H9 (cell line): ENCODE measurements around the gene APBA2. TPM values are rescaled to one million over a fixed set of nuclear protein-coding genes. Genes with fewer than 3 reads are reported as not detected.

Experiments
- DNase-seq: peaks from one replicate; pipeline ENCODE4 v3.0.0-alpha.2; 2017
- H2AFZ ChIP-seq: one replicate; pipeline ENCODE4 v1.6.1; 2013; ENCODE audit warnings: mild to moderate bottlenecking, low read length, control low read depth, moderate library complexity
- H2AK5ac ChIP-seq: 2 replicates; pipeline ENCODE4 v1.6.1; 2013; ENCODE audit warnings: low read length, control low read depth, mixed read lengths; ENCODE audit not compliant: insufficient read length
- H2BK120ac ChIP-seq: one replicate; pipeline ENCODE4 v1.6.1; 2013; ENCODE audit warnings: low read depth, mild to moderate bottlenecking, low read length, control low read depth, inconsistent platforms; ENCODE audit not compliant: poor library complexity, severe bottlenecking
- H2BK12ac ChIP-seq: 2 replicates; pipeline ENCODE4 v1.6.1; 2013; ENCODE audit warnings: low read length, control low read depth, mixed read lengths, low read depth; ENCODE audit not compliant: insufficient read length
- H2BK15ac ChIP-seq: 2 replicates; pipeline ENCODE4 v1.6.1; 2013; ENCODE audit warnings: low read depth, low read length, control low read depth
- H2BK20ac ChIP-seq: one replicate; pipeline ENCODE4 v1.6.1; 2013; ENCODE audit warnings: low read depth, mild to moderate bottlenecking, low read length, control low read depth, inconsistent platforms; ENCODE audit not compliant: poor library complexity, severe bottlenecking
- H2BK5ac ChIP-seq: 2 replicates; pipeline ENCODE4 v1.6.1; 2013; ENCODE audit warnings: low read length, control low read depth, mixed read lengths; ENCODE audit not compliant: insufficient read length
- H3K14ac ChIP-seq: 2 replicates; pipeline ENCODE4 v1.6.1; 2013; ENCODE audit warnings: low read length, control low read depth; ENCODE audit not compliant: insufficient read depth
- H3K18ac ChIP-seq: 2 replicates; pipeline ENCODE4 v1.6.1; 2013; ENCODE audit warnings: low read depth, mild to moderate bottlenecking, mixed read lengths, low read length, control low read depth; ENCODE audit not compliant: insufficient read length
- H3K23ac ChIP-seq: 2 replicates; pipeline ENCODE4 v1.6.1; 2013; ENCODE audit warnings: low read length, control low read depth, mixed read lengths, low read depth; ENCODE audit not compliant: insufficient read length
- H3K23me2 ChIP-seq: 2 replicates; pipeline ENCODE4 v1.6.1; 2013; ENCODE audit warnings: low read depth, mild to moderate bottlenecking, mixed read lengths, low read length, control low read depth; ENCODE audit not compliant: insufficient read length, poor library complexity, severe bottlenecking
- H3K27ac ChIP-seq: 2 replicates; pipeline ENCODE4 v1.5.1; 2013; ENCODE audit warnings: low read length, control low read depth, mixed read lengths, low read depth; ENCODE audit not compliant: insufficient read length
- H3K27me3 ChIP-seq: 2 replicates; pipeline ENCODE4 v1.6.1; 2013; ENCODE audit warnings: low read length, control low read depth, inconsistent platforms; ENCODE audit not compliant: insufficient read depth
- H3K4ac ChIP-seq: 2 replicates; pipeline ENCODE4 v1.6.1; 2013; ENCODE audit warnings: low read depth, mild to moderate bottlenecking, control low read depth, inconsistent platforms, low read length, moderate library complexity
- H3K4me1 ChIP-seq: 2 replicates; pipeline ENCODE4 v1.6.1; 2013; ENCODE audit warnings: low read length, control low read depth, inconsistent platforms; ENCODE audit not compliant: insufficient read depth
- H3K4me2 ChIP-seq: 2 replicates; pipeline ENCODE4 v1.6.1; 2013; ENCODE audit warnings: low read length, control low read depth, mixed read lengths; ENCODE audit not compliant: insufficient read length, insufficient read depth
- H3K56ac ChIP-seq: 2 replicates; pipeline ENCODE4 v1.6.1; 2013; ENCODE audit warnings: low read depth, mild to moderate bottlenecking, mixed read lengths, low read length, control low read depth; ENCODE audit not compliant: insufficient read length
- H3K79me1 ChIP-seq: 2 replicates; pipeline ENCODE4 v1.6.1; 2013; ENCODE audit warnings: low read depth, mild to moderate bottlenecking, moderate library complexity, low read length, control low read depth, inconsistent platforms; ENCODE audit not compliant: insufficient read depth, poor library complexity, severe bottlenecking
- H3K79me2 ChIP-seq: 2 replicates; pipeline ENCODE4 v1.6.1; 2013; ENCODE audit warnings: low read length, control low read depth, inconsistent platforms; ENCODE audit not compliant: insufficient read depth
- H3K9ac ChIP-seq: 2 replicates; pipeline ENCODE4 v1.6.1; 2013; ENCODE audit warnings: low read length, control low read depth, mixed read lengths; ENCODE audit not compliant: insufficient read length; ENCODE audit errors: extremely low read depth
- H3K9me3 ChIP-seq: one replicate; pipeline ENCODE4 v1.6.1; 2013; ENCODE audit warnings: low read depth, low read length, inconsistent platforms; ENCODE audit not compliant: control insufficient read depth
- H3T11ph ChIP-seq: one replicate; pipeline ENCODE4 v1.6.1; 2013; ENCODE audit warnings: mild to moderate bottlenecking, low read length, control low read depth, inconsistent platforms
- H4K20me1 ChIP-seq: one replicate; pipeline ENCODE4 v1.6.1; 2013; ENCODE audit not compliant: control insufficient read depth, insufficient read length, insufficient read depth
- H4K5ac ChIP-seq: 2 replicates; pipeline ENCODE4 v1.6.1; 2013; ENCODE audit warnings: low read depth, mild to moderate bottlenecking, mixed read lengths, low read length, control low read depth; ENCODE audit not compliant: insufficient read length
- H4K8ac ChIP-seq: replicated peaks from 2 replicates; pipeline ENCODE4 v1.6.1; 2013; ENCODE audit warnings: low read length, control low read depth, mixed read lengths, low read depth; ENCODE audit not compliant: insufficient read length
- H4K91ac ChIP-seq: 2 replicates; pipeline ENCODE4 v1.6.1; 2013; ENCODE audit warnings: low read depth, mild to moderate bottlenecking, moderate library complexity, mixed read lengths, low read length, control low read depth; ENCODE audit not compliant: insufficient read length
- H3K27ac Mint-ChIP-seq, 3 experiments: 2 replicates in 2 of 3; 3 replicates in 1 of 3; pipeline ENCODE4 v1.8.0; 2020 to 2021; ENCODE audit warnings: mixed read lengths in 3 of 3, mild to moderate bottlenecking in 1 of 3, moderate library complexity in 1 of 3
- H3K27me3 Mint-ChIP-seq: 2 replicates; pipeline ENCODE4 v1.8.0; 2021; ENCODE audit warnings: low read depth, mild to moderate bottlenecking, moderate library complexity, mixed read lengths
- H3K36me3 Mint-ChIP-seq, 3 experiments: 2 replicates in 2 of 3; 3 replicates in 1 of 3; pipeline ENCODE4 v1.8.0; 2020 to 2021; ENCODE audit warnings: low read depth in 3 of 3, mixed read lengths in 3 of 3; ENCODE audit not compliant: insufficient read depth in 1 of 3
- H3K4me1 Mint-ChIP-seq, 2 experiments: 2 replicates each; pipeline ENCODE4 v1.8.0; 2020; ENCODE audit warnings: mixed read lengths in 2 of 2
- H3K4me3 Mint-ChIP-seq, 2 experiments: 2 replicates in 1 of 2; 3 replicates in 1 of 2; pipeline ENCODE4 v1.8.0; 2020 to 2021; ENCODE audit warnings: mild to moderate bottlenecking in 2 of 2, mixed read lengths in 2 of 2, moderate library complexity in 1 of 2
- H3K9me3 Mint-ChIP-seq, 2 experiments: 2 replicates in 1 of 2; 3 replicates in 1 of 2; pipeline ENCODE4 v1.8.0; 2020; ENCODE audit warnings: mild to moderate bottlenecking in 2 of 2, mixed read lengths in 2 of 2, moderate library complexity in 1 of 2
- CTCF ChIP-seq: fragments of 200-600 bp; sonication (generic); conservative IDR thresholded peaks from 3 replicates; pipeline ENCODE4 v1.8.0; 2021; ENCODE audit warnings: antibody characterized with exemption, mild to moderate bottlenecking
- WGBS: extraction: QIAGEN DNeasy Blood & Tissue Kit; methylation state at CpG from one replicate; pipeline ENCODE4 v1.1.7; 2013; ENCODE audit warnings: missing lambda C conversion rate, low lambda C conversion rate, mixed read lengths; ENCODE audit not compliant: insufficient read length; ENCODE audit errors: extremely low coverage; 5-methylcytosine and 5-hydroxymethylcytosine counted together
- total RNA-seq: library from RNA; stranded (reverse); gene quantifications from 2 replicates; pipeline ENCODE4 v1.2.1, GENCODE V29; 2021

APBA2 gene
- total RNA-seq, 1 experiment from 2014 or later, result 14.3 TPM

- H2AK5ac ChIP-seq, result no peak overlapping the region
- no peak for DNase-seq
- H3K56ac ChIP-seq, result no peak overlapping the region
- H3K79me2 ChIP-seq, result no peaks in the 10 kb centered on the region
- no peaks in the 10 kb centered on the region for H3K23me2 ChIP-seq
- H3K9me3 Mint-ChIP-seq, result no peaks in the 10 kb centered on the region; a peak in 1 of 5 replicates
- no peak overlapping the region for H4K8ac ChIP-seq
- H3K36me3 Mint-ChIP-seq, result peaks cover 0 to 2% (median 0%) of the 10 kb centered on the region in 3 experiments; a peak in 2 of 7 replicates
- H2BK12ac ChIP-seq, result no peak overlapping the region
- H3K4me3 Mint-ChIP-seq, result 0 out of 5 replicates have a peak overlapping the region, but pooled peaks of 1 of the 2 experiments have one; percentile 21
- no peak overlapping the region for H2AFZ ChIP-seq
- H3K4ac ChIP-seq, result no peak overlapping the region
- no peak overlapping the region for H3K9ac ChIP-seq
- TF ChIP-seq CTCF, result no peak
- no peak overlapping the region for H3K14ac ChIP-seq
- WGBS, result no CpG with 5 or more reads among the region's 9 CpGs
- H4K91ac ChIP-seq, result no peak overlapping the region
- no peak overlapping the region for H2BK15ac ChIP-seq
- H3K27ac Mint-ChIP-seq, result peak overlapping the region in 1 of 3 experiments; percentile 48; a peak in 2 of 7 replicates
- H3K23ac ChIP-seq, result no peak overlapping the region
- H2BK120ac ChIP-seq, result no peak overlapping the region
- H3K27me3 ChIP-seq, result no peaks in the 10 kb centered on the region
- H3K4me1 ChIP-seq, result no peaks in the 10 kb centered on the region; the same call in 1 of the 2 replicates
- H4K20me1 ChIP-seq, result no peaks in the 10 kb centered on the region
- H3T11ph ChIP-seq, result no peak overlapping the region
- no peak overlapping the region for H3K4me2 ChIP-seq
- H2BK20ac ChIP-seq, result no peak overlapping the region
- peaks cover 8 to 13% of the 10 kb centered on the region in 2 experiments for H3K4me1 Mint-ChIP-seq
- no peak overlapping the region for H2BK5ac ChIP-seq
- no peaks in the 10 kb centered on the region; the same call in none of the 2 replicates for H3K27me3 Mint-ChIP-seq
- H3K79me1 ChIP-seq, result no peaks in the 10 kb centered on the region
- no peaks in the 10 kb centered on the region for H3K9me3 ChIP-seq
- no peak overlapping the region for H3K27ac ChIP-seq
- no peak overlapping the region for H3K18ac ChIP-seq
- no peak overlapping the region for H4K5ac ChIP-seq
These were observed 225.0 kb downstream of the APBA2 start for GRCh38 chr15:29110733-29111132.
